22Rv1 (cell line): ENCODE measurements around the gene ALDOA.

ENCODE experiments used
- ZFX ChIP-seq: fragments of 450-650 bp; IDR thresholded peaks from 2 replicates; pipeline ENCODE4 v1.6.1; 2017; ENCODE audit warnings: antibody characterized with exemption, borderline replicate concordance
- TF ChIP-seq, protein P1 (sequence below): fragments of 450-650 bp; IDR thresholded peaks from 2 replicates; pipeline ENCODE4 v1.5.1; 2017; ENCODE audit warnings: mild to moderate bottlenecking

DNA sequence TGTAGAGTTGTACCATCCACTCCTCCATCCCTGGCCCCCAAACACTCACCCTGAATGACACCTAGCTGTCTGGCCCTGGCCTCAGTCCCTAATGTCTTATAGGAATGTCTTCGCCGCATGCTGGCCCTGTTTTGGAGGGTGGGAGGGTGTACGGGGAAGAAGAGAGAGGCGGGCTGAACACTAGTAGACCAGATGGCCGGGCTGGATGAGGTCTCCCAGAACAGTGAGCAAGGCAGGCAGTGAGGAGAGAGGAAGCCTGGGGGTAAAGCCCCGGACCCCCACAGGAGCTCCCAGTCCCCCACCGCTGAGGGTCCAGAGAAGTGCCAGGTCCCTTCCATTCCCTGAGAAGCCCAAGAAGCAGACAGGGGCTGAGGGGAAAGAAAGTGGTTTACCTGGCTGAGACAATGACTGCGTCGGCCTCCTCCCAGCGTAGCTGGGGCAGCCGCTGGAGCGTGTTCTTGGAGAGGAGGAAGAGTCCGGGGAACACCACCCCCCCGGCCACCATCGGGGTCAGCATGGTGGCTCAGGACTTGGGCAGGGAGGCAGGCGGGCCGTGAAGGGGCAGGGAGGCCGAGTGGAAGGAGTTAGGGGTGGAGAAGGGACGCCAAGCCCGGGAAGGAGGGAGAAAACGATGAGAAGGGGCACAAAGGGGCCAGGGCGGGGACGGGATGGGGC lies 35.4 kb upstream of the ALDOA start:
- TF ChIP-seq, protein P1, sequence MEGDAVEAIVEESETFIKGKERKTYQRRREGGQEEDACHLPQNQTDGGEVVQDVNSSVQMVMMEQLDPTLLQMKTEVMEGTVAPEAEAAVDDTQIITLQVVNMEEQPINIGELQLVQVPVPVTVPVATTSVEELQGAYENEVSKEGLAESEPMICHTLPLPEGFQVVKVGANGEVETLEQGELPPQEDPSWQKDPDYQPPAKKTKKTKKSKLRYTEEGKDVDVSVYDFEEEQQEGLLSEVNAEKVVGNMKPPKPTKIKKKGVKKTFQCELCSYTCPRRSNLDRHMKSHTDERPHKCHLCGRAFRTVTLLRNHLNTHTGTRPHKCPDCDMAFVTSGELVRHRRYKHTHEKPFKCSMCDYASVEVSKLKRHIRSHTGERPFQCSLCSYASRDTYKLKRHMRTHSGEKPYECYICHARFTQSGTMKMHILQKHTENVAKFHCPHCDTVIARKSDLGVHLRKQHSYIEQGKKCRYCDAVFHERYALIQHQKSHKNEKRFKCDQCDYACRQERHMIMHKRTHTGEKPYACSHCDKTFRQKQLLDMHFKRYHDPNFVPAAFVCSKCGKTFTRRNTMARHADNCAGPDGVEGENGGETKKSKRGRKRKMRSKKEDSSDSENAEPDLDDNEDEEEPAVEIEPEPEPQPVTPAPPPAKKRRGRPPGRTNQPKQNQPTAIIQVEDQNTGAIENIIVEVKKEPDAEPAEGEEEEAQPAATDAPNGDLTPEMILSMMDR, result no peak
- TF ChIP-seq ZFX, result no peak
